ENCODE measurements around the gene FN1.

FN1 gene

DNA sequence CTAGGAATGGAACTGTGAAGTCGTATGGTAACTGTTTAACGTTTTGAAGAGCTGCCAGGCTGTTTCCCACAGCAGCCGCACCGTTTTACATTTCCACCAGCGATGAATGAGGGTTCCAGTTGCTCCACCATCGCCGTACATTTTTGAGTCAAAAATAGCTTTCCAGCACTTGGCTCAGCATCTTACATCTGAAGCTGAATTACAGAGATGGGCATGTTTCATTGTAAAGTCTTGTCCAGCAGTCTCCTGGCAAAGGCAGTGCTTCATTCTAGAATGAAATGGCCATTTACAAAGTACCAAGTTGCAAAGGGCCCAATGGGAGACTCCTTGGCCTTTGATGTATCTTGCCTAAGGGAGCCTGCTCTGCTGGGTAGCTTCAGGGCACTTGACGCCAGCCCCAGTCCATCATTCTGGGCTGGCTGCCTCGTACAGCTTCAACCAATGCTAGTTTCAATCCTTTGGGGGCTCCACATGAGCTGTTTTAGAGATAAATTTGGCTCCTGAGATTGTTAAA is 78.9 kb downstream of the FN1 start:
- no peak overlapping the region for H3K4me3 ChIP-seq (ENCODE audit: low read length)
- no peak overlapping the region for H2BK5ac ChIP-seq (ENCODE audit: low read length)
- H3K23ac ChIP-seq (ENCODE audit: low read length), result no peak overlapping the region
- H3K27me3 ChIP-seq (ENCODE audit: insufficient read depth, low read length, poor library complexity), result no peaks in the 10 kb centered on the region
- H3K4me1 ChIP-seq (ENCODE audit: control insufficient read depth, low read depth, low read length), result no peaks in the 10 kb centered on the region
- H3K4me2 ChIP-seq (ENCODE audit: low read length), result no peak overlapping the region
- no peak overlapping the region for H4K8ac ChIP-seq (ENCODE audit: low read depth, low read length)
- H3K79me2 ChIP-seq (ENCODE audit: control insufficient read depth, insufficient read depth, low read length), result no peaks in the 10 kb centered on the region
- H4K5ac ChIP-seq (ENCODE audit: low read length), result no peak overlapping the region
- DNase-seq, result no peak
- no peak overlapping the region for H2BK120ac ChIP-seq (ENCODE audit: low read depth, low read length)
- H3K36me3 ChIP-seq (ENCODE audit: control insufficient read depth, insufficient read depth, low read length), result no peaks in the 10 kb centered on the region
- no peaks in the 10 kb centered on the region for H3K79me1 ChIP-seq (ENCODE audit: low read length)
- no peak overlapping the region for H2BK15ac ChIP-seq (replicated peaks; ENCODE audit: low read depth)
- H2AK5ac ChIP-seq (ENCODE audit: low read length), result no peak overlapping the region
- H3K4ac ChIP-seq (ENCODE audit: low read depth, low read length), result no peak overlapping the region
- no peak overlapping the region for H3K18ac ChIP-seq (ENCODE audit: low read length)
- no peak overlapping the region for H3K9ac ChIP-seq (ENCODE audit: low read length)
- WGBS (ENCODE audit: extremely low coverage, insufficient coverage, low lambda C conversion rate), result no CpG with 5 or more reads among the region's 9 CpGs
- H3K56ac ChIP-seq (ENCODE audit: low read length), result no peak overlapping the region
- no peak overlapping the region for H3K27ac ChIP-seq (ENCODE audit: low read depth, low read length)

DNA sequence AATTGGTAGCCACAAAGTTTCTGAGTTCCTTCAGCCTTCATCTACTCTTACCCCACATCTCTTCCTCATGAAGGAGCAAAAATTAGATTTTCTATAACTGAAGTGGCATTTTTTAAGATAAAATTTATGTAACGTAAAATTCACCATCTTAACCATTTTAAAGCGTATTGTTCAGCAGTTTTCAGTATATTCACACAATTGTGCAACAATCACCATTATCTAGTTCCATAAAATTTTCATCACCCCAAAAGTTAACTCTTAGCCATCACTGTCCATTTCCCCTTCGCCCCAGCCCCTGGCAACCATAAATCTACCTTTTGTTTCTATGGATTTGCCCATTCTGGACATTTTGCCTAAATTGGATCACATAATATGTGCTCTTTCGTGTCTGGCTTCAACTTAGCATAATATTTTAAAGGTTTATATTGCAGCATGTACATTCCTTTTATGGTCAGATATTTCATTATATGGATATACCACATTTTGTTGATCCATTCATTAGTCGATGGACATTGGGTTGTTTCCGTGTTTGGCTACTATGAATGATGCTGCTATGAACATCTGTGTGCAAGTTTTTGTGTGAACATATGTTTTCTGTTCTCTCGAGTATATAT is 79.4 kb downstream of the FN1 start:
- Histone ChIP-seq H3K4me1 (ENCODE audit: control insufficient read depth, low read depth, low read length) (no peaks in the 10 kb centered on the region), H3K4me3 (ENCODE audit: low read length) (no peak overlapping the region), H3K79me1 (ENCODE audit: low read length) (no peaks in the 10 kb centered on the region), H3K79me2 (ENCODE audit: control insufficient read depth, insufficient read depth, low read length) (no peaks in the 10 kb centered on the region), H2AK5ac (ENCODE audit: low read length) (no peak overlapping the region), H2BK15ac (replicated peaks; ENCODE audit: low read depth) (no peak overlapping the region), H3K36me3 (ENCODE audit: control insufficient read depth, insufficient read depth, low read length) (no peaks in the 10 kb centered on the region), H2BK120ac (ENCODE audit: low read depth, low read length) (no peak overlapping the region), H3K27me3 (ENCODE audit: insufficient read depth, low read length, poor library complexity) (no peaks in the 10 kb centered on the region), H3K18ac (ENCODE audit: low read length) (no peak overlapping the region), H3K9ac (ENCODE audit: low read length) (no peak overlapping the region), H3K4ac (ENCODE audit: low read depth, low read length) (no peak overlapping the region), H2BK5ac (ENCODE audit: low read length) (no peak overlapping the region), H4K8ac (ENCODE audit: low read depth, low read length) (no peak overlapping the region), H3K4me2 (ENCODE audit: low read length) (no peak overlapping the region), H3K56ac (ENCODE audit: low read length) (no peak overlapping the region), H3K27ac (ENCODE audit: low read depth, low read length) (no peak overlapping the region), H3K23ac (ENCODE audit: low read length) (no peak overlapping the region), H4K5ac (ENCODE audit: low read length) (no peak overlapping the region)
- no peak for DNase-seq
- WGBS (ENCODE audit: extremely low coverage, insufficient coverage, low lambda C conversion rate), result no CpG with 5 or more reads among the region's 7 CpGs

DNA sequence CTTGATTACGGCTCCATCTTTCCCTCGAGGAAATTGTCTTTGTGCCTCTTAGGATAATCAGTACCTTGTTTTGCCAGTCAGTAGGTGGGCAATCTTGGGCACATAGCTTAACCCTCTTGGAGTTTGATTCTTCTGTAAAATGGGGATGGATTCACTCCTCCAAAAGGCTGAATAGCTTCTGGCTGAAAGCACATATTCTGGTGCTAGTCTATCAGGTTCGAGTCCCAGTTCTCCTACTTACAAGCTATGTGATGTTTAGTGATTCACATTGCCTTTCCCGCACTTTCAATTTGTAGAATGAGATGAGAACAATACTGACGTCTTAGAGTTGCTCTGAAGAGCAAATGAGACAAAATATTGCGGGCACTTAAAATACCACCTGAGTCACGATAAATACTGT is 80.1 kb downstream of the FN1 start:
- Histone ChIP-seq H4K5ac (ENCODE audit: low read length) (no peak overlapping the region), H3K4me2 (ENCODE audit: low read length) (no peak overlapping the region), H3K18ac (ENCODE audit: low read length) (no peak overlapping the region), H2BK15ac (replicated peaks; ENCODE audit: low read depth) (no peak overlapping the region), H3K23ac (ENCODE audit: low read length) (no peak overlapping the region), H2BK120ac (ENCODE audit: low read depth, low read length) (no peak overlapping the region), H3K79me2 (ENCODE audit: control insufficient read depth, insufficient read depth, low read length) (no peaks in the 10 kb centered on the region), H2AK5ac (ENCODE audit: low read length) (no peak overlapping the region), H3K36me3 (ENCODE audit: control insufficient read depth, insufficient read depth, low read length) (peaks cover 2% of the 10 kb centered on the region), H3K4me1 (ENCODE audit: control insufficient read depth, low read depth, low read length) (no peaks in the 10 kb centered on the region), H3K27me3 (ENCODE audit: insufficient read depth, low read length, poor library complexity) (no peaks in the 10 kb centered on the region), H2BK5ac (ENCODE audit: low read length) (no peak overlapping the region), H3K79me1 (ENCODE audit: low read length) (no peaks in the 10 kb centered on the region), H3K9ac (ENCODE audit: low read length) (no peak overlapping the region), H3K4me3 (ENCODE audit: low read length) (no peak overlapping the region), H4K8ac (ENCODE audit: low read depth, low read length) (no peak overlapping the region), H3K4ac (ENCODE audit: low read depth, low read length) (no peak overlapping the region), H3K56ac (ENCODE audit: low read length) (no peak overlapping the region), H3K27ac (ENCODE audit: low read depth, low read length) (no peak overlapping the region)
- DNase-seq, result no peak
- no CpG with 5 or more reads among the region's 7 CpGs for WGBS (ENCODE audit: extremely low coverage, insufficient coverage, low lambda C conversion rate)

DNA sequence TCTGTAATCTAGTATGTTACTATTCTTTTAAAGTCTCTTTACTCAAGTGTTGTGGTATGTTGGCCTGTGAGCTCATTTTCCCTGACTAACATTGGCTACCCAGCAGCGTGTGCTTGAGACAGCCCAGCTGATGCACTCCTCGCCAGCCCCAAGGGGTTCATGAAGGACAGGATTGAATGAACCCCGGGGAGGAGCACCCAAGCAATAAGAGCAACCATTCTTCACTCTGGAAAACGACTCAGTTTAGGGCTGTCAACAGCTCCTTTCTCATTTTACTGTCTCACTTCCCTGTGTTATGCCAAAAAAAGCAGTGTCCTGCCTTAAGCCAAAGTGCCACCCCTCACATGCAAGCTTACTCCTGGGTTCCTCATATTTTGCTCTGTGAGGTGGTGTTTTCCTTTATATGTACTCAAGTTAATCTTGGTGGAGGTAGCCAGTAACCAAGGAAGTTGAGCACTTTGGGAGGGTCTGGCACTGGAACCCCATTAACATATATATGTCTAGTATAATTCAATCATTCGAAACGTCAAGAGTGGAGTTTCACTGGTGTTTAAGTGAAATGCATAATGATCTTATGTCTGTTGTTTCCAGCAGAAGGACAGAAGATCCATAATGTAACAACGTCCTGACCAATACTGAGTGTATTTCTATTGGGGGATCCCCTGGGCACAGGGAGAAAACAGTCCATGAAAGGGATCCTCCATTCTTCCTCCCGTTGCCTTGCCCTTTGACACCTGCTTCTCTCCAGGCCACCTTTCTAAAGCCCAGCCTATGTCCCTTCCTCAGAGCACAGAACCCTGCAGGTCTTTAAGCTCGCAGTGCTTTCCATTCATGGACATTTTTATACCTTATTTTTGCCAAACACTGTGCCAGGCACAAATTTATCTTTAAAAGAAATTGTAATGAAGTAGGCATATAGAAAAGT is 80.8 kb downstream of the FN1 start:
- no peak overlapping the region for H3K23ac ChIP-seq (ENCODE audit: low read length)
- no peaks in the 10 kb centered on the region for H3K79me1 ChIP-seq (ENCODE audit: low read length)
- H4K5ac ChIP-seq (ENCODE audit: low read length), result no peak overlapping the region
- H3K4me3 ChIP-seq (ENCODE audit: low read length), result no peak overlapping the region
- no peak overlapping the region for H3K18ac ChIP-seq (ENCODE audit: low read length)
- no peak overlapping the region for H2BK5ac ChIP-seq (ENCODE audit: low read length)
- H3K4me1 ChIP-seq (ENCODE audit: control insufficient read depth, low read depth, low read length), result no peaks in the 10 kb centered on the region
- DNase-seq, result no peak
- H3K27ac ChIP-seq (ENCODE audit: low read depth, low read length), result no peak overlapping the region
- H3K4ac ChIP-seq (ENCODE audit: low read depth, low read length), result no peak overlapping the region
- no peak overlapping the region for H2AK5ac ChIP-seq (ENCODE audit: low read length)
- H3K4me2 ChIP-seq (ENCODE audit: low read length), result no peak overlapping the region
- no peak overlapping the region for H2BK15ac ChIP-seq (replicated peaks; ENCODE audit: low read depth)
- H3K56ac ChIP-seq (ENCODE audit: low read length), result no peak overlapping the region
- H3K27me3 ChIP-seq (ENCODE audit: insufficient read depth, low read length, poor library complexity), result no peaks in the 10 kb centered on the region
- no peak overlapping the region for H4K8ac ChIP-seq (ENCODE audit: low read depth, low read length)
- peaks cover 2% of the 10 kb centered on the region for H3K36me3 ChIP-seq (ENCODE audit: control insufficient read depth, insufficient read depth, low read length)
- no peak overlapping the region for H3K9ac ChIP-seq (ENCODE audit: low read length)
- H2BK120ac ChIP-seq (ENCODE audit: low read depth, low read length), result no peak overlapping the region
- H3K79me2 ChIP-seq (ENCODE audit: control insufficient read depth, insufficient read depth, low read length), result no peaks in the 10 kb centered on the region
- no CpG with 5 or more reads among the region's 9 CpGs for WGBS (ENCODE audit: extremely low coverage, insufficient coverage, low lambda C conversion rate)

DNA sequence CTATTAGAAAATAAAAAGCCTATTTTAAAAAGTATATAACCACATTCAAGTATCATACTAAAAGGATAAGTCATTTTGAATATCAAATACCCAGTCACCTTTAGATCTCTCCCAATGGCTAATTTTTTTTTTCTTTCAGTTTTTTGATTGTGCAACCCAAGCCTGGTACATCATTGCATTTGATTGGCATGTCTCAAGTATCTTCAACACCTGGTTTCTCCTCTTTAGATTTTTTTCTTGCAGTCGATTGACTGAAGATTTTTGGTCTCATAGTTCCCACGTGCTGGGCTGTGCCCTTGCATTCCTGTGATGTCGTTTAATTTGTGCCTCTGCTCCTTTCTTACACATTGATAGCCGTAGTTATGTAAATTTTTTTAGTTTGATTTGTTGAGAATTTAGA is 83.3 kb downstream of the FN1 start:
- Histone ChIP-seq H2BK15ac (replicated peaks; ENCODE audit: low read depth) (no peak overlapping the region), H3K23ac (ENCODE audit: low read length) (no peak overlapping the region)
- WGBS (ENCODE audit: extremely low coverage, insufficient coverage, low lambda C conversion rate), result no CpG with 5 or more reads among the region's 4 CpGs

More for the DNA sequence above, 83.3 kb downstream of the FN1 start:
- Histone ChIP-seq H2BK5ac (ENCODE audit: low read length) (no peak overlapping the region), H3K4me3 (ENCODE audit: low read length) (no peak overlapping the region), H3K18ac (ENCODE audit: low read length) (no peak overlapping the region), H2AK5ac (ENCODE audit: low read length) (no peak overlapping the region), H3K27me3 (ENCODE audit: insufficient read depth, low read length, poor library complexity) (no peaks in the 10 kb centered on the region), H3K4me1 (ENCODE audit: control insufficient read depth, low read depth, low read length) (no peaks in the 10 kb centered on the region), H3K27ac (ENCODE audit: low read depth, low read length) (no peak overlapping the region), H4K5ac (ENCODE audit: low read length) (no peak overlapping the region), H3K36me3 (ENCODE audit: control insufficient read depth, insufficient read depth, low read length) (peaks cover 4% of the 10 kb centered on the region), H3K79me2 (ENCODE audit: control insufficient read depth, insufficient read depth, low read length) (no peaks in the 10 kb centered on the region), H3K4ac (ENCODE audit: low read depth, low read length) (no peak overlapping the region), H3K79me1 (ENCODE audit: low read length) (no peaks in the 10 kb centered on the region), H3K4me2 (ENCODE audit: low read length) (no peak overlapping the region), H3K9ac (ENCODE audit: low read length) (no peak overlapping the region), H4K8ac (ENCODE audit: low read depth, low read length) (no peak overlapping the region), H2BK120ac (ENCODE audit: low read depth, low read length) (no peak overlapping the region), H3K56ac (ENCODE audit: low read length) (no peak overlapping the region)
- DNase-seq, result no peak
